Stimulated activated CD8-positive, alpha-beta memory T cell treated with anti-CD3 and anti-CD28 coated beads, Interleukin-12 subunit alpha, Interleukin-12 subunit beta, amount 100 ng/mL, for 24 hours (primary cell): ENCODE results near the gene PTPRR.

Source experiments
- DNase-seq: peaks from one replicate; pipeline ENCODE4 v3.0.0-alpha.2; 2020; ENCODE audit errors: extremely low read depth

PTPRR gene

GRCh38 chr12:70605976-70606375 is 314.6 kb downstream of the PTPRR start:
- DNase-seq, result no peak

GRCh38 chr12:70604662-70605061 is 315.9 kb downstream of the PTPRR start:
- DNase-seq, result no peak

- no peak for DNase-seq
Observed at GRCh38 chr12:70603044-70603443, 317.5 kb downstream of the PTPRR start.

- no peak for DNase-seq
Observed at GRCh38 chr12:70598467-70599193, 321.9 kb downstream of the PTPRR start.

GRCh38 chr12:70592664-70593063 is 327.9 kb downstream of the PTPRR start:
- DNase-seq, result no peak

- no peak for DNase-seq
Observed at GRCh38 chr12:70590549-70591226, 329.9 kb downstream of the PTPRR start.

GRCh38 chr12:70590051-70590450 is 330.5 kb downstream of the PTPRR start:
- peak; percentile 14 for DNase-seq
